Fibroblast of skin of right quadriceps (primary cell): ENCODE data around the gene CNIH2.
"Not testable (repeated sequence)": the region's sequence is repeated elsewhere in the genome, so short reads cannot be mapped to it uniquely, and the experiment has no call there.

Experiments used
- DNase-seq: peaks from one replicate; pipeline ENCODE4 v3.0.0-alpha.2; 2013

The CNIH2 gene

DNA sequence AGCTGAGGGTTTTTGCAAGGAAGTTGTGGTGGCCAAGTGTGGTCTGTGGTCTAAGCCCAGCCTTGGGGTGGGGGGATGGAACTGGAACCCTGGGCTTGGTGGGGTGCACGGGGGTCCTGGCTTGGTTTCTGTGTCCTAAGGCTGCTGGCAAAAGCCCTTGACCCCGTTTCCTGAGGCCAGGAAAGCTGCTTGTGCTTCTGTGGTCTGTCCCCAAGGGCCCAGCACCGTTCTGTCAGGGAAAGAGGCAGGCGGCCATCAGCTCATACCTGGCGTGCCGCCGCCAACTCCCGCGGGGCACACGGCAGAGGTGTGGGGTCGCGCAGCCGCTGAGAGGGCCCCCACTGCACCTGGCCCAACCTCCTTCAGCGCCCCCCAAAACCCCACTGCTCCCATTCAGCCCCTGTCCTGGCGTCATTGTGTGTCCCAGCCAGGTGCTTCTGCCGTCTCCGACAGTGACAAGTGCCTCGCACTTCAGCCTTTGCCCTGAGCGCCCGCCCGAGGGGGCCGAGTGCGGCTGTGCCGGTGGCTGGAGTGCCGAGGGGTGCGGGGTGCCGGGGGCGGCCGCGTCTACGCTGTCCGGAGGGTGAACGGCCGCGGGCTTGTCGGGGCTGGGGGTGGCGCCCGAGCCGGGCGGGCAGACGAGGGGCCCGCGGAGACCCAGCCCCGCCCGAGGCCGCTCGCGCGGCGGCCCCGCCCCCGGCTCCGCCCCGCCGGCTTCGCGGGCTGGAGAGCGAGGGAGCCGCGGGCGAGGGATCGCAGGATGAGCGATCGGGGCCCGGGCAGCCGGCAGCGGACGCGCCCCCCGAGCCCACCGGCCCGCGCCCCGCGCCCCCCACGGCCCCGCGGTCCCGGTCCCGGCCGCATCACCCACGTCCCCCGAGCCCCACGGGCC is at the start of gene CNIH2:
Gene CNIH2, plus strand, starts transcription at position 705 of the 892 bp plus-strand sequence. CDS start 282 bp downstream, outside the sequence.
- DNase-seq: no peak

DNA sequence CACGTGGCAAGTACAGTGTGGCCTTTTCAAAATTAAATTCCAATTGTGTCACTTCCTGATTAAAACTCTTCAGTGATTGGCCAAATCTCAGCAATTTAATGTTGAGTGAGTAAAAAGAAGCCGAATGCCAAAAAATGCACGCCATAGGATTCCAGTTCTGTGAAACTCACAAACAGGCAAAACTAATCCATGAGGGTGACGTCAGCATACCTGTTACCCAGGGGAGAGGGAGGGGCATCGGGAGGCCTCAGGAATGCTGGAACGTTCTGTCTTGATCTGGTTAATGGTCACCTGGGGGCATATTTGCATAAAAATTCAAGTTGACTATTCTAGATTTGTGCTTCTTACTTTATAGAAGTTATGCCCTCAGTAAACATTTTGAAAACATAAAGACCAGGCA is 49.5 kb upstream of the CNIH2 start:
- DNase-seq: no peak

DNA sequence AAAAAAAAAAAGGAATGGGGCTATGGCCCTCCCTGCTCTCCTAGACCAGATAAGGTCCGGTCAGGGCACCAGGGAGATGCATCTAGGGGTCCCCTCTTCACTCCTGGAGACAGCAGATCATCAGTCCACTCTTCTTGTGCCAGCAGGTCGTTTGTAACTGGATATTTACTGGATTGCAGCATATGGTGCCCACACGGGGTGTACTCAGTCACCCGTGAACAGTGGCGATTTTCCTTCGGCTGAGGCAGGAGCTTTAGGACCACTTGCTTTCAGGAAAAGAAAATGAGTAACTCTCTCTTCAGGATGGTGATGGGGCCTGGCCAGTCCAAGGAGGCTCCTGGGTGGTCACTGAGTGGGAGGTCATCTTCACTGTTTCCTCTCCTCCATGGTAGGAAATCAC is 47.8 kb upstream of the CNIH2 start:
- DNase-seq: no peak

DNA sequence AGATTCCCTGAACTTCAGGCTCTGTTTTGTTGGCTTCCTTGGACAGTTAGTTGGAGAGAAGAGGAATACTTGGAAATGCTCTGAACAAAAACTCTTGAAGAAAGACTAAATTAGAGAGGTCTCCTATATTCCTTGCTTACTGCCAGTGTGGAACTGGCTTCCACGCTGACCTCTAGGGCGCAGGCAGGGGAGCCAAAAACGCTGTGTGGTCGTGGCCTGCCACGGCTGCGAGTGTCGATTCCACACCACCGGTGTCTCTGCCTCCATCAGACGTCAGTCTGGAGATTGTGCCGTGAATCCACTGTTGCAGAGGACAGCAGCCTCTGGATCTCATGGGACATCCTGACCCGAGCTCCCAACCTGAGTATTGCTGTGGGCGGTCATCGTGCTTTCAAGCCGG is 47.0 kb upstream of the CNIH2 start:
- DNase-seq: no peak

DNA sequence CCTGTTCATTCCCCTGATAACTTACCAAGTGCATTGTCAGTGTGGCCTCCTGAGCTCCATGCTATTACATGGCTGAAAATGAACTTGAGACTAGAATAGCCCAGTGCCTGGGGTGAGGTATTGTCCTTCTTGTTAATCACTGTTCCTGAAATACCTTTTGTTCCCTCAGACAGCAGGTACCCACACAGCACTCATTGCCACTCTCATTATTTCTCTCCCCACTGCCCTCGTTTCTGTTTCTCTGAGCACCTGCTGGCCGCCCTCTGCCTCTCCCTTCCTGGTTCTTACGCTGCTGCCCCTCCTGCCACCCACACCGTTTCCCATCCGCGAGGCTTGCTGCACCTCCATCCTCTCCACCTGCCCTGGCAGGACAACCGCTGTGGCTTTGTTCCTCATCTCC is 46.4 kb upstream of the CNIH2 start:
- DNase-seq: no peak

DNA sequence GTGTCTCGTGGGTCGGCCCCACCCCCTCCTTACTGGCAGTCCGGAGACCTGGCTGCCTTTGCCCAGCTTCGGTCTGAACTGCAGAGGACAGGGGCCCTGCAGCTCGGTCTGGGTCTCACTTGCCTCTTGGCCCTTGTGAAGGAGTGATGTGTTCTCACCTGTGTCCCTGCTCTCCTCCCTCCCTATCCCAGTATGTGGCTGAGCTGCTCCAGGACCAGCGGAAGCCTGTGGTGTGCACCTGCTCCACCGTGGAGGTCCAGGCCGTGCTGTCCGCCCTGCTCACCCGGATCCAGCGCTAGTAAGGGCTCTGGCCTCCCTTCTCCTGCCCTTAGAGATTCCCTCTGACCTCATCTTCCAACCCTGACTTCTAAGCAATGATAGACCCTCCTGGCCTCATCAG is 45.2 kb upstream of the CNIH2 start:
- DNase-seq: no peak

DNA sequence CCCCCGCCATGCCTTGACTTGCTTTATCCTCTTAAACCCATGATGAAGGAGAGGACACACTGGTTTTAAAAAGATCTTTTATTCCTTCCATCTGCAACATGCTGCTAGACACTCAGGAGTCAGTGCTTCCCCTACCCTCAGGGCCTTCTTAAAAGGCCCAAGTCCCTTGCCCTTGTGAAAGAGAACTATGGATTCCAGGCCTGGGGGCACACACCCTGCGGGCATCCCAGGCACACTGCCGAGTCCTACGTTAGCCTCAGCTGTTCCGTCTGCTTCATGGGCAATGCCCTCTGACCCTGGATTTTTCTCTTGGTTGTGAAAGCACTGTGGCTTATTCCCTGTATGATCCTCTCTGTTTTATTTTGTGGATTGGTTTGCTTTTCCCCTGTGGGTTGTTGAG is 44.7 kb upstream of the CNIH2 start:
- no peak for DNase-seq

DNA sequence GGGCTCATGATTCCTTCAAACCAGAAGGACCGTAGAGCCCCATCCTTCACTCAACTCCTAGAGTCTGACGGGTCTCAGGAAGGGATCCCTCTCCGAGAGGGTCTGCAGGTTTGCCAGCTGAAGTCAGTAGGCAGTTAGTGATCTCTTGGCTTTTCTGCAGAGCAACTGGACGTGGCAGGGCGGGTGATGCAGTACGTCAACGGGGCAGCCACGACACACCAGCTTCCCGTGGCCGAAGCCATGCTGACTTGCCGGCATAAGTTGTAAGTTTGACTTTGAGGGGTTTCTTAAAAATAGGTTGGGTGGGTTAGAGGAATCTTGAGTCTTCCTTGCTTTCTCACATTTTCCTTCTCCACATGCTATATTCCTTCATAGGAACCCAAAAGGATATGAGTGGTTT is 42.8 kb upstream of the CNIH2 start:
- DNase-seq: no peak

DNA sequence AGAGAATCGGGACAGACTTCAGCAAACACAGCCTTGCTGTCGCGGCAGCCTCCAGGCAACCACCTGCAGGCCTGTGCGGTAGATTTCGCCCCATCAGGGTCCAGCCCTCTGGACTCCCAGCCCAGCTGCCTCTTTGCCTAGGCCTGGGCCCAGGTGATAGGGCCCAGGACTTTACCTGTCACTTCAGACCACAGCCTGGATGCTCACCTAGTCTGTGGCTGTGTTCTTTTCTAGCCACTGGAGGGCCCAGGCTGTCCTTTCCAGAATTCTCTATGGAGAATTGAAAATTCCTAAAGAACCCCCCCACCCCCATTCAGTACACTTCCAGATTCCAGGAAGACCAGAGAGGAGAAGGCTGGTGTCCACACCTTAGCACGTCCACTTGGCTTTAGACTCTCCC is 40.1 kb upstream of the CNIH2 start:
- no peak for DNase-seq

DNA sequence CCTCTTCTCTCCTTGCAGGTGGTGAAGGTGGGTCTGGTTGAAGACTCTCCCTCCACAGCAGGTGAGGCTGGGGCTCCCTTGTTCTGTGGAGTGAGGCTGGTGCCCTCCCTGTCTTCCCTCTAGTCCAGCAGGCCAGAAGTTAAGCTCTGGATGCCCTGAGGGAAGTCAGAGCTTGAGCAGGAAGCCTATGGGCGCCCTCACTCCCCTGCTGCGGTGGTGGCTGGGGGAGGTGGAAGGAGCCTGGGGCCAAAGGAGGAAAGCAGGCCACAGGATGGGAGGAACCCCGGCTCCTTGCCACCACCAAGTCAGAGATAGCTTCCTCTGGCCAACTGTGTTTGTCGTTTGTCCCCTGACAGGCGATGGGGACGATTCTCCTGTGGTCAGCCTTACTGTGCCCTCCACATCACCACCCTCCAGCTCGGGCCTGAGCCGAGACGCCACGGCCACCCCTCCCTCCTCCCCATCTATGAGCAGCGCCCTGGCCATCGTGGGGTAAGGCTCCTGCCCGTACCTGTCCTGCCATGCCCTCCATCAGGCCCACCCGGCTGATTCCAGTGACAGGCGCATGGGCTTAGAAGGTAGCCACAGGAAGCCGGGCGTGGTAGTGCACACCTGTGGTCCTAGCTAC is 39.1 kb upstream of the CNIH2 start:
- DNase-seq: no peak

DNA sequence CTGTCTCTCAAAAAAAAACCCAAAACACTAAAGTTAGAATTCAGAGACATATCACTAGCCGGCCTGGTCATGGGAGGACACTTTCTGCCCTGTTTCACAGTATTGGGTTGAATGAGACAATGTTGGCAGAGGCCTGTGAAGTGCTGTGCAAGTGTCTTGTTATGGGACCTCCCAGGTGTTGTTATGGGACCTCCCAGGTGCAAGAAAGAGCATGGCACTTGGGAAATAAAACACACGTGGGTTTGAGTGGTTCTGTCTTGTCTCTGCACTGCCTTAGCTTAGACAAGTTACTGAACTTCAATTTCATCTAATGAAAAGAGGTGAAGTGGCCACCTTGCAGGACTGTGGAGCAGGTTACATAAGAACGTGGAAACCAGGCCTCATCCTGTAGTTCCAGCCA is 38.5 kb upstream of the CNIH2 start:
- no peak for DNase-seq

DNA sequence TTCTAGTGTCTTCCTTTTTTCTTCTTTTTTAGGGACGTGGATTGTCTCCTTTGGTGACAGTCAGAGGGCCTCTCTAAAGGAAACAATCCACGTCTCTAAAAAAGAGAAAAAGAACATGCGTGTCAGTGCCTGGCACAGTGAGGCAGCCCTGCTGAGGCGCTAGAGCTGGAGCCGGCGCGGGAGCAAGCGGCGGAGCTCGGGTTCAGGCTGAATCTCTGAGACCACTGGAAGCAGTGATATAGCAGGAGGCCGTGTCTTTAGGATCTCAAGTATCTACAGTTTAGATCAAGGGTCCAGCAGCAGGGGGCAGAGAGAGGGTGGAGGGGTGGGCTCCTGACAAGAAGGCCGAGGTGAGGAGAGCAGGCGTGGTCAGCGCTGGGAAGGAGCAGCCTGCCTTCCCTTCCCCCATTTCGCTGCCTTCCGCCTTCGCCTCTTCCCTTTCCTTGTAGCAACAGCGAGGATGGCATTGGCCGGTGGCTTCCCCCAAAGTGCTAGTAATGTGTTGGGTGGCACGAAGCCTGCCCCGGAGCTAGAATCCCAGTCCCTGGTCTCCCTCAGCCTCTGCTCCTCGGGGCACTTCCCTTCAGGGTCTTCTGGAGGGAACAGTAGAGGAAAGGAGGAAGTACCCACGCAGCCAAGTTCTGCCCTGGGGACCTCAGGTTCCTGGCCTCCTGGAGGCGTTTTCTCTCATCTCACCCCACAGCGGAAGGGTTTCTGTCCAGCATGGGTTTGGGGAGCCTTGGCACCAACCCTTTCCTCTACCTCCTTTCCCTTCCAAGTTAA is 37.8 kb upstream of the CNIH2 start:
- no peak for DNase-seq

DNA sequence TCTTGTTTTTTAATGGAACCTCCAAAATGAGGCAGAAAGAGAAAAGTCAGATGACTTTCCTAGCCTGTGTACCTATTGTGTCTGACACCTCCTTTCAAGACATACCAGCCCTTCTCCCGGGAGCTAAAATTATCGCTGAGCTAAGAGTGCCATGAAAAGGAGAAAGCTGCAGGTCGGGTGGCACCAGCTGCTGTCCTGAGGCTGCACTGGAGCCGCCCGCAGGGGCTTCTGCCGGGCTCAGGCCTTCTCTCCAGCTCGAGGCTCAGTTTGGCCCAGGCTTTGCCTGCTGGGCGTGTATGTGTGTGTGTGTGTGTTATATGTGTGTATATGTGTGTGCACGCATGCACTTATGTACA is 37.2 kb upstream of the CNIH2 start:
- no peak for DNase-seq

DNA sequence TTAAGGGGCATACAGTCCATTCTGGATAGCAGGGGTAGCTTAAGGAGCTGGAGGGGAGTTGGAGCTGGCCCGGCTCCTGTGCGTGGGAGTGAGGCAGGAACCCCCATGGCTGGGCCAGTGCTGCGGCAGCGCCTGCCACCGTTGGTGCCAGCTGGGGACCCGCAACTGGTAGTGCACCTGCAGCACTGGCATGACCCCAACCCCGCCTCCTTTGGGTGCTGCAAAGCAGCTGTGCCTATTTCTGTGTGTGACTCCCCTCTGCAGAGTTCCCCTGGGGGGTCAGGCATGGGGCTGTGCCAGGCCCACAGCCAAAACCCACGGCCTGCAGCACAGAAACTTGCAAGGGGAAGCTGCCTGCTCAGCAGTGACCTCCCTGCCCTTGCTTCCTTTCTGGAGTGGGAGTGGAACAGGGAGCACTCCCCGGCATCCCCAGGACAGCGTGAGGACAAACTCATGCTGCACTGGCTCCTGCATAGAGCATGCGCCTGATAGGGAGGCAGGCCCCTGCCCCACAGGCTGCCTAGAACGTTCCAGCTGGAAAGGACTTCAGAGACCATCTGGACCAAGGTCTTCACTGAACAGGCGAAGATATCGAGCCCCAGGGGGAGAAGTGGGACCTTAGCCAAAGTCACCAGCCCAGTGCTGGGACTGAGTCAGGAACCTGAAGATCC is 35.7 kb upstream of the CNIH2 start:
- no peak for DNase-seq

DNA sequence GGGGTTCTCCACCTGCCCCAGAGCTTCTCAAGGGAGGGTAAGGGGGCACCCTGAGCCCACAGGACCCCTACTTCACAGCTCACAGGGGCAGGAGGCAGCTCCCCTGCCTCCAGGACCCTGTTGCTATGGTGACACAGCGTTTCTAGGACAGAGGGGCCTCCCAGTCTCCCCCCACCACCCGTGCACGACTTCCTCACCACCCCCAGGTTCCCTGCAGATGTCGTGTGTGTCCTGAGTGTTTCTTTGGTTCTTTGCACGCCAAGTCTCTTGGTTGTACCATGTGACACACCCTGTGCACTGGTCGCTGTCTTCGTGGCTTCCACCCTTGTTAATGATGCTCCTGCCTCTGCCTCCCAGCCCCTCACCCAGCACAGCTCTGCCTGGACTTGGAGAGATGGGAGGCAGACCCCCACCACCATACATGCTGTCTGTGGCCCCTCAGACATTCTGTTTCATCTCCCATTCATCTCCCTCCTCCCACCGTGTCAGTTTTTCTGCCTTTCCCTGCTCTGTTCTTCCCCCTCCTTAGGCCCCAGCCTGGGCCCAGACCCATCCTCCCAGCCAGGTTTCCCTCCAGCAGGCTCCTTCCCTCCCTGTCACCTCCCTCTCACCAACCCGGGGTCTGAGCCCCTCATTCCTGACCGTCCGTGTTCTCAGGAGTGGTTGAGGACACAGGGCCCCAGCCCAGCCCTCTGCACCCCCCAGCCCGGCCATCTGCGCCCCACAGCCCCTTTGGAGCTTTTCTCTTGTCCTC is 34.0 kb upstream of the CNIH2 start:
- no peak for DNase-seq

DNA sequence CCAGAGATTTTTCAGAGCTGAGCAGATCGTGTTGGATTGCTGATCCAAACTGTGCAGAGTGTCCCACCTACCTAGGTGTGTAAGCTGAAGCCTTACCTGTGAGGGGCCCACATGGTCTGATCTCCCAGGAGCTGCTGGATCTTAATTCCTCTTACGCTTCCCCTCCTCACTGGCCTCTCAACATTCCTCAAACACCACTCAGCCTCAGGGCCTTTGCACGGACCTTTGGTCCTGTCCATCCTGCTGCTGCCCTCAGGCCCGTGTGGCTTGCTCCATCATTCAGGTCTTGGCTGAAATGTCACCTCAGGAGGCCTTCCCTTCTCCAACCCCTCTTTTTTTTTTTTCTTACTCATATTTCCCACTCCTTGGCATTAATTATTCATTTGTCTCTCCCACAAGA is 30.7 kb upstream of the CNIH2 start:
- no peak for DNase-seq

DNA sequence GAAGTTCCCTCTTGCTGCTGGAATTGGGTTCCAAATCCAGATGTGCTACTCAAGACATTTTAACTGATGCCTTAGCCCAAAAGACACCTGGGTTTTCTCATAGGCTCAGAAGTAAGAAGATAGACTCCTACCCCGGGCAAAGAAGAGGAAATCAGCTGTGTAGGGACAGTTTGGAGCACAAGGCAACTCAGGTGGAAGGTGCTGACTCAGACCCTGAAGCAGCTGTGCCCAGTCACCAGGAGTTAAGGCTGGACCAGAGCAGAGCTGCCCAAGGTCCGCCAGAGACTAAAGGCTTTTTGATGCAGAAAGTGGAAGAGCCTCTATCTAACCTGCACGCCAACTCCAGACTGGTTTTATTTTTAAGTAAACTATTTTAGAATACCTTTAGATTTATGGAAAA is 30.2 kb upstream of the CNIH2 start:
- DNase-seq: no peak

DNA sequence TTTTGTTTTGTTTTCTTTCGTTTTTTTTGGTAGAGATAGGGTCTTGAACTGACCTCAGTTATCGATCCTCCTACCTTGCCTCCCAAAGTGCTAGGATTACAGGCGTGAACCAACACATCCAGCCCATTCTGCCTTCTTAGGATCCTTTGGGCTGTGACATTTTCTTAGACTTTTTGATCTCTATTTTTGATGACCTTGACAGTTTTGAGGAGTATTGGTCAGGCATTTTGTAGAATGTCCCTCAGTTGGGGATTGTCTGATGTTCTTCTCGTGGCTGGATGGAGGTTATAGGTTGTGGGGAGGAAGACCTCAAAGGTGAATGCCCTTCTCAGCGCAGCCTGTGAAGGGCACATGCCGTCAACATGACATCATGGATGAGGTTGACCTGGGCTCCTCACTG is 29.1 kb upstream of the CNIH2 start:
- no peak for DNase-seq

DNA sequence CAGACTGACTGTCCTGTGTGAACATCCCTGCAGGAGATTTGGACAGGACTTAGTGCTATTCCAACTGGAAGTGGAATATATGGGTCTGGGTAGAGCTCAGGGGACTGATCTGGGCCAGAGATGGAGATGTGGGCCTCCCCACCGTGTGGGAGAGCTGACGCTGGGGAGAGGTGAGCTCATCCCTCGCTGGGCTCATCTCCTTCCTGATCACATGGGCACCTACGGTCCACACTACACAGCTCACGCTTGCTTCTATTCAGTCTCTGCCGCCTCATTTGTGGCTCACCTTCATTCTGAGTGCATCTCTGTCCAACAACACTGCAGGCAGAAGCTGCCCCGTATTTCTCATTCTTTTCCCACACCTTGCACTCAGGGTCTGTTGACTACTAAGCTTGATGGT is 26.2 kb upstream of the CNIH2 start:
- DNase-seq: no peak

DNA sequence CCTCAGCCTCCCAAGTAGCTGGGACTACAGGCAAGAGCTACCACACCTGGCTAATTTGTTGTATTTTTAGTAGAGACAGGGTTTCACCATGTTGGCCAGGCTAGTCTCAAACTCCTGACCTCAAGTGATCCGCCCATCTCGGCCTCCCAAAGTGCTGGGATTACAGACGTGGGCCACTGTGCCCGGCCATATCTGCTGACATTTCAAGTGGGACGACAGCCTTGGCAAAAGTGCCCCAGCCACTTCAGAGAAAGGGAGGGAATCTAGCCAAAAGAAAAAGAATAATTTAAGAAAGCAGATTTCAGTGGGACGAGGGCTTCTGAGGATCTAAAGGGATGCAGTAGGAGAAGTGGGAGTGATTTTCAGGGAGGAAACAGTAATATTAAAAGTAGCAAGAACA is 24.9 kb upstream of the CNIH2 start:
- DNase-seq: not testable (repeated sequence)

DNA sequence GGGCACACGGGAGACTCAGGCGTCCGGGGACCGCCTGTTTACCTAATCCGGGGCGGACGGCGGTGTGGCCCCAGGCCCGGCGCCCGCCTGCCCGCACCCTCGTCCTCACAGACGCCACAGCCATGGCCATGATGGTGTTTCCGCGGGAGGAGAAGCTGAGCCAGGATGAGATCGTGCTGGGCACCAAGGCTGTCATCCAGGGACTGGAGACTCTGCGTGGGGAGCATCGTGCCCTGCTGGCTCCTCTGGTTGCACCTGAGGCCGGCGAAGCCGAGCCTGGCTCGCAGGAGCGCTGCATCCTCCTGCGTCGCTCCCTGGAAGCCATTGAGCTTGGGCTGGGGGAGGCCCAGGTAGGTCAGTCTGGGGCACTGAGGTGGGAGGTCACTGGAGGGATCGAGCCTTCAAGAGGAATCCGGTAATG is 19.5 kb upstream of the CNIH2 start:
- DNase-seq: no peak

DNA sequence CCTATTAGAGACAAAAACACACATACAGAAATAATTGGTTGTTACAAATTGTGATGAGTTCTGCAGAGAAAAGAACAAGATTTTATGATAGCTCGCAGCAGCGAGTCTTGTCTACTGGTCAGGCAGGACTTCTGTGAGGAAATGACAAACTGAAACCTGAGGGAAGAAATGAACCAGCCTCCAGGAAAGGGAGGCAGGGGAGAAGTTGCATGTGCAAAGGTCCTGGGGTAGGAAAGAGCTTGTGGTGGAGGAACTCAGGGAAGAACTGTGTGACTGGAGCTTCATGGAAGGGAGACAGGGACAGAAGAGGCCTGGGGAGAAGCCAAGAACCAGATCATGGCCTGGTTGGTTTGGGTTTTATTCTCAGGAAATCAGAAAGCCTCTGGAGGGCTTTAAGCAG is 18.8 kb upstream of the CNIH2 start:
- no peak for DNase-seq

DNA sequence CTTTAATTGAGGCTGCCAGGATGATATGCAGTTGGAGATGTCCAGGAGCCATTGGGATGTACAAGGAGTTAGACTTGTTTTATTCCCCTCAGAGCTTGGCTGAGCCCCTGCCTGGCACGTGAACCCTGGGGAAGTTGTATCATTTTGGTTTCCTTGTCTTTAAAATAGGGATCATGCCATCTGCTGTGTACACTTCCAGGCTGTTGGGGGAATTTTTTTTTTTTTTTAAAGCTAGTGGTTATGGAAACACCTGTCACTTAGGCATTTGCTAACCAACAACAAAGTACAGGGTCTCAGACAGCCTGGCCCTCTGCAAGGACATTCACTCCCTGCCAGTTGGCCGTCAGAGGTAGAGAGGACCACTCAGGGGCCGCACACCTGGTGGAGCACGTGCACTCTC is 18.0 kb upstream of the CNIH2 start:
- DNase-seq: no peak
